ENCODE data around the gene DLL3. TPM values are rescaled to one million over a fixed set of nuclear protein-coding genes. Genes with fewer than 3 reads are reported as not detected.

Gene DLL3
- total RNA-seq, 1 donor from 2014 or later = 0.62 TPM

- Mint-ChIP-seq H3K4me1 (ENCODE audit: unreplicated experiment) (peaks cover 9% of the 10 kb centered on the region), H3K27me3 (ENCODE audit: unreplicated experiment) (peaks cover 38% of the 10 kb centered on the region), H3K9me3 (ENCODE audit: unreplicated experiment) (no peaks in the 10 kb centered on the region), H3K27ac (ENCODE audit: unreplicated experiment) (no peak overlapping the region), H3K36me3 (ENCODE audit: unreplicated experiment) (no peaks in the 10 kb centered on the region), H3K4me3 (ENCODE audit: unreplicated experiment) (no peak overlapping the region)
- no peak for DNase-seq (ENCODE audit: extremely low spot score, unreplicated experiment)
- TF ChIP-seq CTCF (IDR thresholded peaks at IDR 0.05) = no peak
Measured at GRCh38 chr19:39509233-39509632, 10.5 kb downstream of the DLL3 start.

- peaks cover 14% of the 10 kb centered on the region for H3K4me1 Mint-ChIP-seq (ENCODE audit: unreplicated experiment)
- DNase-seq (ENCODE audit: extremely low spot score, unreplicated experiment) = no peak
- no peak overlapping the region for H3K4me3 Mint-ChIP-seq (ENCODE audit: unreplicated experiment)
- no peak for TF ChIP-seq CTCF (IDR thresholded peaks at IDR 0.05)
- no peaks in the 10 kb centered on the region for H3K36me3 Mint-ChIP-seq (ENCODE audit: unreplicated experiment)
- peaks cover 56% of the 10 kb centered on the region for H3K27me3 Mint-ChIP-seq (ENCODE audit: unreplicated experiment)
- no peak overlapping the region for H3K27ac Mint-ChIP-seq (ENCODE audit: unreplicated experiment)
- no peaks in the 10 kb centered on the region for H3K9me3 Mint-ChIP-seq (ENCODE audit: unreplicated experiment)
Measured at GRCh38 chr19:39512988-39513387, 14.2 kb downstream of the DLL3 start.

- DNase-seq (ENCODE audit: extremely low spot score, unreplicated experiment) = no peak
- no peaks in the 10 kb centered on the region for H3K9me3 Mint-ChIP-seq (ENCODE audit: unreplicated experiment)
- no peak within 1 kb of the TSS for H3K27ac Mint-ChIP-seq (ENCODE audit: unreplicated experiment)
- H3K4me1 Mint-ChIP-seq (ENCODE audit: unreplicated experiment) = peaks cover 17% of the 10 kb centered on the region
- peaks cover 53% of the 10 kb centered on the region for H3K27me3 Mint-ChIP-seq (ENCODE audit: unreplicated experiment)
- H3K36me3 Mint-ChIP-seq (ENCODE audit: unreplicated experiment) = no peaks in the 10 kb centered on the region
- TF ChIP-seq CTCF (IDR thresholded peaks at IDR 0.05) = no peak
- peak within 1 kb of the TSS; percentile 65 for H3K4me3 Mint-ChIP-seq (ENCODE audit: unreplicated experiment)
Measured at GRCh38 chr19:39514840-39515550, 16.2 kb downstream of the DLL3 start, which contains the start of gene SELENOV. SELENOV (plus strand) TSS chr19:39515139; CDS start chr19:39515213, 74 bp downstream.

- H3K4me3 Mint-ChIP-seq (ENCODE audit: unreplicated experiment) = peak overlapping the region; percentile 65
- no peak overlapping the region for H3K27ac Mint-ChIP-seq (ENCODE audit: unreplicated experiment)
- no peak for TF ChIP-seq CTCF (IDR thresholded peaks at IDR 0.05)
- peaks cover 18% of the 10 kb centered on the region for H3K4me1 Mint-ChIP-seq (ENCODE audit: unreplicated experiment)
- H3K9me3 Mint-ChIP-seq (ENCODE audit: unreplicated experiment) = no peaks in the 10 kb centered on the region
- DNase-seq (ENCODE audit: extremely low spot score, unreplicated experiment) = no peak
- H3K27me3 Mint-ChIP-seq (ENCODE audit: unreplicated experiment) = peaks cover 53% of the 10 kb centered on the region
- H3K36me3 Mint-ChIP-seq (ENCODE audit: unreplicated experiment) = no peaks in the 10 kb centered on the region
Measured at GRCh38 chr19:39515551-39516191, 16.9 kb downstream of the DLL3 start.

GRCh38 chr19:39516270-39516669, 17.5 kb downstream of the DLL3 start:
- peak overlapping the region; percentile 65 for H3K4me3 Mint-ChIP-seq (ENCODE audit: unreplicated experiment)
- no peaks in the 10 kb centered on the region for H3K9me3 Mint-ChIP-seq (ENCODE audit: unreplicated experiment)
- no peaks in the 10 kb centered on the region for H3K36me3 Mint-ChIP-seq (ENCODE audit: unreplicated experiment)
- H3K27me3 Mint-ChIP-seq (ENCODE audit: unreplicated experiment) = peaks cover 53% of the 10 kb centered on the region
- no peak overlapping the region for H3K27ac Mint-ChIP-seq (ENCODE audit: unreplicated experiment)
- peaks cover 18% of the 10 kb centered on the region for H3K4me1 Mint-ChIP-seq (ENCODE audit: unreplicated experiment)
- no peak for TF ChIP-seq CTCF (IDR thresholded peaks at IDR 0.05)
- no peak for DNase-seq (ENCODE audit: extremely low spot score, unreplicated experiment)

All from osteocyte (in vitro differentiated cells).